ENCODE measurements around the gene HOXB6.

The HOXB6 gene

GRCh38 chr17:48559840-48560817, 44.7 kb downstream of the HOXB6 start:
- Histone ChIP-seq H3K4me1 (ENCODE audit: control insufficient read depth in 2 of 2, insufficient read depth in 2 of 2, low read length in 2 of 2) (peaks cover 37 to 59% of the 10 kb centered on the region in 2 donors), H3K27ac (ENCODE audit: low read depth in 2 of 2, low read length in 2 of 2) (peak overlapping the region; percentile 31 to 56), H3K9me3 (ENCODE audit: control insufficient read depth in 2 of 2, low read length in 2 of 2) (no peaks in the 10 kb centered on the region), H3K36me3 (ENCODE audit: control insufficient read depth in 2 of 2, insufficient read depth in 2 of 2, low read length in 2 of 2) (peaks cover 0 to 10% of the 10 kb centered on the region in 2 donors), H3K4me3 (ENCODE audit: low read length in 2 of 2) (no peak overlapping the region), H3K9ac (ENCODE audit: low read depth in 1 of 2, low read length in 2 of 2) (no peak overlapping the region), H3K27me3 (ENCODE audit: control insufficient read depth in 2 of 2, insufficient read depth in 2 of 2, low read length in 2 of 2) (peaks cover 0 to 3% of the 10 kb centered on the region in 2 donors)

- Histone ChIP-seq H3K27ac (ENCODE audit: low read depth in 2 of 2, low read length in 2 of 2) (peak overlapping the region; percentile 31 to 56), H3K4me1 (ENCODE audit: control insufficient read depth in 2 of 2, insufficient read depth in 2 of 2, low read length in 2 of 2) (peaks cover 39 to 54% of the 10 kb centered on the region in 2 donors), H3K9ac (ENCODE audit: low read depth in 1 of 2, low read length in 2 of 2) (no peak overlapping the region), H3K36me3 (ENCODE audit: control insufficient read depth in 2 of 2, insufficient read depth in 2 of 2, low read length in 2 of 2) (peaks cover 0 to 9% of the 10 kb centered on the region in 2 donors), H3K9me3 (ENCODE audit: control insufficient read depth in 2 of 2, low read length in 2 of 2) (no peaks in the 10 kb centered on the region), H3K27me3 (ENCODE audit: control insufficient read depth in 2 of 2, insufficient read depth in 2 of 2, low read length in 2 of 2) (peaks cover 0 to 3% of the 10 kb centered on the region in 2 donors), H3K4me3 (ENCODE audit: low read length in 2 of 2) (no peak overlapping the region)
Measured at GRCh38 chr17:48559122-48559839, 45.5 kb downstream of the HOXB6 start.

- peaks cover 0 to 9% of the 10 kb centered on the region in 2 donors for H3K36me3 ChIP-seq (ENCODE audit: control insufficient read depth in 2 of 2, insufficient read depth in 2 of 2, low read length in 2 of 2)
- H3K27ac ChIP-seq (ENCODE audit: low read depth in 2 of 2, low read length in 2 of 2), result no peak overlapping the region
Measured at GRCh38 chr17:48558831-48559121, 46.0 kb downstream of the HOXB6 start.

GRCh38 chr17:48558057-48558830, 46.5 kb downstream of the HOXB6 start:
- Histone ChIP-seq H3K4me3 (ENCODE audit: low read length in 2 of 2) (peak overlapping the region in 1 of 2 donors; percentile 10), H3K27ac (ENCODE audit: low read depth in 2 of 2, low read length in 2 of 2) (peak overlapping the region in 1 of 2 donors; percentile 11), H3K36me3 (ENCODE audit: control insufficient read depth in 2 of 2, insufficient read depth in 2 of 2, low read length in 2 of 2) (peaks cover 0 to 5% of the 10 kb centered on the region in 2 donors), H3K4me1 (ENCODE audit: control insufficient read depth in 2 of 2, insufficient read depth in 2 of 2, low read length in 2 of 2) (peaks cover 35 to 54% of the 10 kb centered on the region in 2 donors), H3K27me3 (ENCODE audit: control insufficient read depth in 2 of 2, insufficient read depth in 2 of 2, low read length in 2 of 2) (peaks cover 0 to 3% of the 10 kb centered on the region in 2 donors), H3K9me3 (ENCODE audit: control insufficient read depth in 2 of 2, low read length in 2 of 2) (no peaks in the 10 kb centered on the region), H3K9ac (ENCODE audit: low read depth in 1 of 2, low read length in 2 of 2) (no peak overlapping the region)

More at GRCh38 chr17:48558831-48559121, 46.0 kb downstream of the HOXB6 start:
- peaks cover 0 to 3% of the 10 kb centered on the region in 2 donors for H3K27me3 ChIP-seq (ENCODE audit: control insufficient read depth in 2 of 2, insufficient read depth in 2 of 2, low read length in 2 of 2)
- no peak overlapping the region for H3K9ac ChIP-seq (ENCODE audit: low read depth in 1 of 2, low read length in 2 of 2)
- no peaks in the 10 kb centered on the region for H3K9me3 ChIP-seq (ENCODE audit: control insufficient read depth in 2 of 2, low read length in 2 of 2)
- H3K4me1 ChIP-seq (ENCODE audit: control insufficient read depth in 2 of 2, insufficient read depth in 2 of 2, low read length in 2 of 2), result peaks cover 39 to 54% of the 10 kb centered on the region in 2 donors
- H3K4me3 ChIP-seq (ENCODE audit: low read length in 2 of 2), result no peak overlapping the region

- Histone ChIP-seq H3K36me3 (ENCODE audit: control insufficient read depth in 2 of 2, insufficient read depth in 2 of 2, low read length in 2 of 2) (peaks cover 0 to 7% of the 10 kb centered on the region in 2 donors), H3K4me1 (ENCODE audit: control insufficient read depth in 2 of 2, insufficient read depth in 2 of 2, low read length in 2 of 2) (peaks cover 35 to 47% of the 10 kb centered on the region in 2 donors), H3K27ac (ENCODE audit: low read depth in 2 of 2, low read length in 2 of 2) (peak overlapping the region; percentile 18 to 72), H3K9me3 (ENCODE audit: control insufficient read depth in 2 of 2, low read length in 2 of 2) (no peaks in the 10 kb centered on the region), H3K9ac (ENCODE audit: low read depth in 1 of 2, low read length in 2 of 2) (peak overlapping the region in 1 of 2 donors; percentile 41), H3K4me3 (ENCODE audit: low read length in 2 of 2) (peak overlapping the region in 1 of 2 donors; percentile 48), H3K27me3 (ENCODE audit: control insufficient read depth in 2 of 2, insufficient read depth in 2 of 2, low read length in 2 of 2) (peaks cover 0 to 3% of the 10 kb centered on the region in 2 donors)
Measured at GRCh38 chr17:48556576-48557401, 48.0 kb downstream of the HOXB6 start.

- peak overlapping the region; percentile 5 to 72 for H3K27ac ChIP-seq (ENCODE audit: low read depth in 2 of 2, low read length in 2 of 2)
- H3K4me3 ChIP-seq (ENCODE audit: low read length in 2 of 2), result no peak overlapping the region
- H3K9me3 ChIP-seq (ENCODE audit: control insufficient read depth in 2 of 2, low read length in 2 of 2), result no peaks in the 10 kb centered on the region
- no peak overlapping the region for H3K9ac ChIP-seq (ENCODE audit: low read depth in 1 of 2, low read length in 2 of 2)
- H3K4me1 ChIP-seq (ENCODE audit: control insufficient read depth in 2 of 2, insufficient read depth in 2 of 2, low read length in 2 of 2), result peaks cover 29 to 41% of the 10 kb centered on the region in 2 donors
- H3K27me3 ChIP-seq (ENCODE audit: control insufficient read depth in 2 of 2, insufficient read depth in 2 of 2, low read length in 2 of 2), result peaks cover 0 to 3% of the 10 kb centered on the region in 2 donors
- peaks cover 0 to 8% of the 10 kb centered on the region in 2 donors for H3K36me3 ChIP-seq (ENCODE audit: control insufficient read depth in 2 of 2, insufficient read depth in 2 of 2, low read length in 2 of 2)
Measured at GRCh38 chr17:48556229-48556575, 48.6 kb downstream of the HOXB6 start.

GRCh38 chr17:48555258-48556228, 49.2 kb downstream of the HOXB6 start:
- Histone ChIP-seq H3K4me1 (ENCODE audit: control insufficient read depth in 2 of 2, insufficient read depth in 2 of 2, low read length in 2 of 2) (peaks cover 25 to 37% of the 10 kb centered on the region in 2 donors), H3K9ac (ENCODE audit: low read depth in 1 of 2, low read length in 2 of 2) (peak overlapping the region in 1 of 2 donors; percentile 3), H3K27me3 (ENCODE audit: control insufficient read depth in 2 of 2, insufficient read depth in 2 of 2, low read length in 2 of 2) (peaks cover 0 to 3% of the 10 kb centered on the region in 2 donors), H3K4me3 (ENCODE audit: low read length in 2 of 2) (peak overlapping the region; percentile 23 to 35), H3K27ac (ENCODE audit: low read depth in 2 of 2, low read length in 2 of 2) (peak overlapping the region; percentile 64), H3K36me3 (ENCODE audit: control insufficient read depth in 2 of 2, insufficient read depth in 2 of 2, low read length in 2 of 2) (peaks cover 0 to 8% of the 10 kb centered on the region in 2 donors), H3K9me3 (ENCODE audit: control insufficient read depth in 2 of 2, low read length in 2 of 2) (no peaks in the 10 kb centered on the region)

GRCh38 chr17:48554412-48555257, 50.2 kb downstream of the HOXB6 start:
- H3K27me3 ChIP-seq (ENCODE audit: control insufficient read depth in 2 of 2, insufficient read depth in 2 of 2, low read length in 2 of 2), result peaks cover 0 to 3% of the 10 kb centered on the region in 2 donors

More at GRCh38 chr17:48554412-48555257, 50.2 kb downstream of the HOXB6 start:
- Histone ChIP-seq H3K27ac (ENCODE audit: low read depth in 2 of 2, low read length in 2 of 2) (peak overlapping the region; percentile 64), H3K9ac (ENCODE audit: low read depth in 1 of 2, low read length in 2 of 2) (peak overlapping the region in 1 of 2 donors; percentile 3), H3K36me3 (ENCODE audit: control insufficient read depth in 2 of 2, insufficient read depth in 2 of 2, low read length in 2 of 2) (peaks cover 4 to 15% of the 10 kb centered on the region in 2 donors), H3K4me1 (ENCODE audit: control insufficient read depth in 2 of 2, insufficient read depth in 2 of 2, low read length in 2 of 2) (peaks cover 18 to 30% of the 10 kb centered on the region in 2 donors), H3K4me3 (ENCODE audit: low read length in 2 of 2) (peak overlapping the region; percentile 23 to 41), H3K9me3 (ENCODE audit: control insufficient read depth in 2 of 2, low read length in 2 of 2) (no peaks in the 10 kb centered on the region)

Measured in mucosa of rectum (tissue), 2 donors.